ENCODE results near the gene UBE2K.
A peak's percentile ranks its signal among the peaks of the same experiment; 100 is the strongest.
"Not testable (repeated sequence)": the region's sequence is repeated elsewhere in the genome, so short reads cannot be mapped to it uniquely, and the experiment has no call there.

UBE2K gene

GRCh38 chr4:39697740-39698423 lies at the start of gene UBE2K:
UBE2K (plus strand) TSS chr4:39698136; CDS start chr4:39698328, 192 bp downstream.
- no peak for TF ChIP-seq CTCF (IDR thresholded peaks at IDR 0.05; ENCODE audit: low read depth, low read length, missing control alignments)
- H3K4me3 ChIP-seq (ENCODE audit: low read depth, low read length) = peak within 1 kb of the TSS; percentile 88
- DNase-seq (ENCODE audit: low read depth) = no peak

- no peak for TF ChIP-seq CTCF (IDR thresholded peaks at IDR 0.05; ENCODE audit: low read depth, low read length, missing control alignments)
- no peak for DNase-seq (ENCODE audit: low read depth)
- no peak overlapping the region for H3K4me3 ChIP-seq (ENCODE audit: low read depth, low read length)
Measured at GRCh38 chr4:39648213-39648612, 49.7 kb upstream of the UBE2K start.

GRCh38 chr4:39648827-39649558 lies 48.9 kb upstream of the UBE2K start:
- DNase-seq (ENCODE audit: low read depth) = no peak
- H3K4me3 ChIP-seq (ENCODE audit: low read depth, low read length) = no peak overlapping the region
- TF ChIP-seq CTCF (IDR thresholded peaks at IDR 0.05; ENCODE audit: low read depth, low read length, missing control alignments) = no peak

- no peak for DNase-seq (ENCODE audit: low read depth)
- TF ChIP-seq CTCF (IDR thresholded peaks at IDR 0.05; ENCODE audit: low read depth, low read length, missing control alignments) = no peak
- H3K4me3 ChIP-seq (ENCODE audit: low read depth, low read length) = no peak overlapping the region
Measured at GRCh38 chr4:39649639-39650265, 48.2 kb upstream of the UBE2K start.

- H3K4me3 ChIP-seq (ENCODE audit: low read depth, low read length); DNase-seq (ENCODE audit: low read depth): not testable (repeated sequence)
Measured at GRCh38 chr4:39651586-39651985, 46.4 kb upstream of the UBE2K start.

GRCh38 chr4:39655211-39655610 lies 42.7 kb upstream of the UBE2K start:
- no peak for TF ChIP-seq CTCF (IDR thresholded peaks at IDR 0.05; ENCODE audit: low read depth, low read length, missing control alignments)
- no peak overlapping the region for H3K4me3 ChIP-seq (ENCODE audit: low read depth, low read length)
- DNase-seq (ENCODE audit: low read depth) = no peak

GRCh38 chr4:39655876-39656275 lies 42.1 kb upstream of the UBE2K start:
- H3K4me3 ChIP-seq (ENCODE audit: low read depth, low read length) = no peak overlapping the region
- no peak for DNase-seq (ENCODE audit: low read depth)
- TF ChIP-seq CTCF (IDR thresholded peaks at IDR 0.05; ENCODE audit: low read depth, low read length, missing control alignments) = no peak

- not testable (repeated sequence) for DNase-seq (ENCODE audit: low read depth)
Measured at GRCh38 chr4:39656638-39657037, 41.3 kb upstream of the UBE2K start.

More at GRCh38 chr4:39656638-39657037, 41.3 kb upstream of the UBE2K start:
- not testable (repeated sequence) for H3K4me3 ChIP-seq (ENCODE audit: low read depth, low read length)
